Caco-2 (cell line): Measurements from ENCODE around the gene BMP7. TPM values are rescaled to one million over a fixed set of nuclear protein-coding genes. Genes with fewer than 3 reads are reported as not detected.

ENCODE experiments used
- BruUV-seq: library from RNA; stranded (reverse); fragments of 400-500 nt; replicated peaks from 2 replicates; lab custom pipeline; 2021; lab: Mats Ljungman, UMichigan
- CTCF ChIA-PET: fragments of 300-600 bp; sonication (Branson Sonifier 250); formaldehyde crosslinking; loops from one replicate; lab custom pipeline; 2022; ENCODE audit warnings: antibody characterized with exemption; lab: Charles Lee
- POLR2A ChIA-PET: fragments of 300-600 bp; sonication (Branson Sonifier 250); formaldehyde crosslinking; loops from one replicate; lab custom pipeline; 2022; ENCODE audit warnings: antibody characterized with exemption; lab: Charles Lee
- DNase-seq, 2 experiments: peaks; one replicate each; pipeline versions ENCODE4 v3.0.0 to v3.0.0-alpha.2; 2020 to 2022
- H3K27me3 ChIP-seq: replicated peaks from 2 replicates; pipeline ENCODE4 v1.6.0; 2011; ENCODE audit warnings: low read length; ENCODE audit not compliant: control insufficient read depth, insufficient read depth
- H3K36me3 ChIP-seq: 2 replicates; pipeline ENCODE4 v1.5.1; 2011; ENCODE audit warnings: low read length; ENCODE audit not compliant: control insufficient read depth, insufficient read depth
- H3K4me1 ChIP-seq: fragments of 250-450 bp; sonication (Bioruptor Pico); 2 replicates; pipeline ENCODE4 v1.5.1; 2020; ENCODE audit warnings: mild to moderate bottlenecking
- H3K4me3 ChIP-seq: 2 replicates; pipeline ENCODE4 v1.5.1; 2011; ENCODE audit warnings: low read depth, mild to moderate bottlenecking, control low read depth, low read length
- H3K9me3 ChIP-seq: fragments of 250-450 bp; sonication (Bioruptor Pico); 2 replicates; pipeline ENCODE4 v1.5.1; 2020; ENCODE audit warnings: mild to moderate bottlenecking, moderate library complexity
- H3K27ac Mint-ChIP-seq: one replicate; pipeline ENCODE4 v1.8.0; 2022; ENCODE audit warnings: mixed read lengths; ENCODE audit not compliant: unreplicated experiment
- H3K27me3 Mint-ChIP-seq: one replicate; pipeline ENCODE4 v1.8.0; 2022; ENCODE audit warnings: mixed read lengths; ENCODE audit not compliant: insufficient read depth, unreplicated experiment
- H3K36me3 Mint-ChIP-seq: one replicate; pipeline ENCODE4 v1.8.0; 2022; ENCODE audit warnings: mild to moderate bottlenecking, mixed read lengths; ENCODE audit not compliant: insufficient read depth, unreplicated experiment
- H3K4me1 Mint-ChIP-seq: one replicate; pipeline ENCODE4 v1.8.0; 2022; ENCODE audit warnings: low read depth, mixed read lengths; ENCODE audit not compliant: unreplicated experiment
- H3K4me3 Mint-ChIP-seq: one replicate; pipeline ENCODE4 v1.8.0; 2022; ENCODE audit warnings: mild to moderate bottlenecking, moderate library complexity, mixed read lengths; ENCODE audit not compliant: unreplicated experiment
- H3K9me3 Mint-ChIP-seq: one replicate; pipeline ENCODE4 v1.8.0; 2022; ENCODE audit warnings: mixed read lengths; ENCODE audit not compliant: unreplicated experiment
- intact Hi-C: fragments of 100-400 bp; cut with micrococcal nuclease; formaldehyde crosslinking; loops from one replicate; pipeline ENCODE4 v1.10.0; 2022; ENCODE audit not compliant: unreplicated experiment
- total RNA-seq: library from RNA; stranded (reverse); gene quantifications from 2 replicates; pipeline ENCODE4 v1.2.3, GENCODE V29; 2022
- TF ChIP-seq, protein P1 (sequence below), 2 experiments: fragments of 200-600 bp in 1 of 2; IDR thresholded peaks; 1 replicate in 1 of 2; 2 replicates in 1 of 2; pipeline versions ENCODE4 v1.5.1 to v1.8.0; 2011 to 2022; ENCODE audit warnings: antibody characterized with exemption in 1 of 2, control low read depth in 1 of 2, inconsistent platforms in 1 of 2, low read depth in 1 of 2, low read length in 1 of 2, mild to moderate bottlenecking in 1 of 2, moderate library complexity in 1 of 2; ENCODE audit not compliant: insufficient read depth in 1 of 2, severe bottlenecking in 1 of 2, unreplicated experiment in 1 of 2

BMP7 gene
- total RNA-seq, 1 experiment from 2014 or later, result 317 TPM

DNA sequence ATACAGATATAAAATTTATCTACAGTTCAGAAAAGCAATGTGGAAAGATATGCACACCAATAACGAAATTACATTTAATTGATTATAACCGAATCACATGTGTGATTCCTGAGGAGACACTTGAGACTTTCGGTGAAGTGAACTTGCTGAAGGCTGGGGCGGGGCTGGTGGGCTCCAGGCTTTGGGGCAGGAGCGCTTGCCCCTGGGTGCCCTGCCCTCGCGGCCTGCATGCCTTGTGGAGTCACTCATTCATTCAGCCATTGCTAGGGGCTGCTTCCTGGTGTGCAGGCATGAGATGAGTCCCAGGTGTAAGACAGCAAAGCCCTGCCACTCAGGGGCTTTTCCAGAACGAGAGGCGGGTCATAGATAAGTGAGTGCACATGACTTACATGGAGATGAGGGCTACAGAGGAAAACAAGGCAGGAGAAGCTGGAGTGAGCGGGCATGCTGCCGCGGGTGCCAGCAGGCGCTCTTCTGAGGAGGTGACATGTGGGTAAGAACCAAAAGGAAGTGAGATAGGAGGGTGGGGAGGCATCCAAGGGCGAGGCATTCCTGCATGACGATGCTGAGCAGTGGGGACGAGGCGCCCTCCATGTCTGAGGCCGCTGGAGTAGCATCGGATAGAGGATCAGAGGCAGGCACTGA lies 88.7 kb downstream of the BMP7 start:
- ChIA-PET POLR2A (no interaction called here), CTCF (interaction anchor here (1.2 kb wide), 1 partner anchor 67 kb away, joined by 3 read pairs; no protein-coding TSS in a partner anchor)
- BruUV-seq, result no TSS peak
- no peak for DNase-seq
- peaks cover 86% of the 10 kb centered on the region for H3K36me3 Mint-ChIP-seq
- H3K4me1 Mint-ChIP-seq, result no peaks in the 10 kb centered on the region
- TF ChIP-seq, protein P1, sequence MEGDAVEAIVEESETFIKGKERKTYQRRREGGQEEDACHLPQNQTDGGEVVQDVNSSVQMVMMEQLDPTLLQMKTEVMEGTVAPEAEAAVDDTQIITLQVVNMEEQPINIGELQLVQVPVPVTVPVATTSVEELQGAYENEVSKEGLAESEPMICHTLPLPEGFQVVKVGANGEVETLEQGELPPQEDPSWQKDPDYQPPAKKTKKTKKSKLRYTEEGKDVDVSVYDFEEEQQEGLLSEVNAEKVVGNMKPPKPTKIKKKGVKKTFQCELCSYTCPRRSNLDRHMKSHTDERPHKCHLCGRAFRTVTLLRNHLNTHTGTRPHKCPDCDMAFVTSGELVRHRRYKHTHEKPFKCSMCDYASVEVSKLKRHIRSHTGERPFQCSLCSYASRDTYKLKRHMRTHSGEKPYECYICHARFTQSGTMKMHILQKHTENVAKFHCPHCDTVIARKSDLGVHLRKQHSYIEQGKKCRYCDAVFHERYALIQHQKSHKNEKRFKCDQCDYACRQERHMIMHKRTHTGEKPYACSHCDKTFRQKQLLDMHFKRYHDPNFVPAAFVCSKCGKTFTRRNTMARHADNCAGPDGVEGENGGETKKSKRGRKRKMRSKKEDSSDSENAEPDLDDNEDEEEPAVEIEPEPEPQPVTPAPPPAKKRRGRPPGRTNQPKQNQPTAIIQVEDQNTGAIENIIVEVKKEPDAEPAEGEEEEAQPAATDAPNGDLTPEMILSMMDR (IDR thresholded peaks at IDR 0.05; ENCODE audit: insufficient read depth in 1 of 2, low read depth in 1 of 2, low read length in 1 of 2, severe bottlenecking in 1 of 2, unreplicated experiment in 1 of 2), result no peak
- Histone ChIP-seq H3K4me1 (no peaks in the 10 kb centered on the region), H3K36me3 (peaks cover 2% of the 10 kb centered on the region; the same call in 1 of the 2 replicates), H3K4me3 (no peak overlapping the region), H3K27me3 (no peaks in the 10 kb centered on the region), H3K9me3 (no peaks in the 10 kb centered on the region)
- H3K27ac Mint-ChIP-seq, result peak overlapping the region; percentile 3
- intact Hi-C loops, result no loop called here
- no peaks in the 10 kb centered on the region for H3K27me3 Mint-ChIP-seq
- no peaks in the 10 kb centered on the region for H3K9me3 Mint-ChIP-seq
- no peak overlapping the region for H3K4me3 Mint-ChIP-seq

DNA sequence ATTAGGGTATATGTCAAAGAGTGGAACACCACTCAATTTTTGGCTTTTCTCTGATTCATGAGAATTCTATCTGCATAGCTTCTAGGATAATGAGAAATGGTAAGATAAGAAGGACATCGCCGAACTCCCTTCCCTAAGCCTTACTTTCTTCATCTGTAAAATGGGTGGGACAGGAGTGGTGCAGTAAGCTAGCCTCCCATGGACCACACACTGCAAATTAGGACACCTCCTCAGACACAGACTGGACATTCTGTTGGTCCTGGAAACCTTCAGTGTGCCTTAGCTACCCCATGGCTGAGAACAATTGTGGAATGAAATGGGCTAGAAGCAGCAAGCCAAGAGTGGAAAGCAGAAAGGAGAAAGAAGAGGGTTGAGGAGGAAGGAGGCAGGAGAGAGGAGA lies 89.6 kb downstream of the BMP7 start:
- no peak overlapping the region for H3K27ac Mint-ChIP-seq
- no peaks in the 10 kb centered on the region for H3K9me3 Mint-ChIP-seq

DNA sequence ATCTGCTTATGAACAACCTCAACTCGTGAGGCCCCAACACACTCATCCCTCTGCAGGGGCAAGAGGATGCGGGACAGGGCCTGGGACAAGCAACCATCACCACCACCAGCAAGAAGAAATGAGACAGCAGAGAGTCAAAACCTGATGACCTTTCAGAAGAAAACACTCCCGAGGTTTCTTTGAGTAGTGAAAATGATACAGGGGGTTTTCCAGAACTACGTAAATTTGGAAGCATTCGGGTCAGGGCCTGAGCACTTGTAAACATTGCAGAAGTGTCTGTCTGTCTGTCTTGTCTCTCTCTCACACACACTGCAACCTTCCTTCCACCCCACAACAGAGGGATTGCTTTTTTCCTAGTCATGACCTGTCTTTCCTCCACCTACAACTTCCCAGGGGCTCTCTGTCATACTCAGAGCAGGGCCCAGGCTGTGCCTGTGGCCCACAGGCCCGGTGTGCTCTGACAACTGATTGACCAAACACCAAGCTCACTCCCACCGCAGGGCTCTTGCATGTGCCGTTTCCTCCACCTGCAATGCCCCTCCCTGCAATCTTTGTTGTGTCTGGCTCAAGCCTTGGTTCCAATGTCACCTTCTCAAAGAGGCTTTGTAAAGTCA lies 90.9 kb downstream of the BMP7 start:
- Mint-ChIP-seq H3K36me3 (peaks cover 93% of the 10 kb centered on the region), H3K27me3 (no peaks in the 10 kb centered on the region), H3K4me1 (peaks cover 6% of the 10 kb centered on the region), H3K27ac (peak overlapping the region; percentile 7), H3K4me3 (no peak overlapping the region), H3K9me3 (no peaks in the 10 kb centered on the region)
- H3K27me3 ChIP-seq, result no peaks in the 10 kb centered on the region
- no peaks in the 10 kb centered on the region for H3K36me3 ChIP-seq
- DNase-seq, result no peak
- H3K9me3 ChIP-seq, result no peaks in the 10 kb centered on the region
- intact Hi-C loops, result no loop called here
- TF ChIP-seq, protein P1 (IDR thresholded peaks at IDR 0.05; ENCODE audit: insufficient read depth in 1 of 2, low read depth in 1 of 2, low read length in 1 of 2, severe bottlenecking in 1 of 2, unreplicated experiment in 1 of 2), result no peak
- no peak overlapping the region for H3K4me3 ChIP-seq
- ChIA-PET POLR2A (no interaction called here), CTCF (interaction anchor here (0.6 kb wide), 1 partner anchor 159 kb away, joined by 5 read pairs; no protein-coding TSS in a partner anchor)
- no peaks in the 10 kb centered on the region for H3K4me1 ChIP-seq
- BruUV-seq, result no TSS peak

More for the DNA sequence above, 89.6 kb downstream of the BMP7 start:
- no peaks in the 10 kb centered on the region for H3K4me1 ChIP-seq
- H3K36me3 Mint-ChIP-seq, result peaks cover 92% of the 10 kb centered on the region
- ChIA-PET POLR2A (no interaction called here), CTCF (interaction anchor here (0.6 to 1.2 kb wide), 2 partner anchors 68 to 175 kb away, joined by 3 read pairs; no protein-coding TSS in a partner anchor)
- H3K36me3 ChIP-seq, result no peaks in the 10 kb centered on the region
- H3K27me3 Mint-ChIP-seq, result no peaks in the 10 kb centered on the region
- H3K9me3 ChIP-seq, result no peaks in the 10 kb centered on the region
- H3K27me3 ChIP-seq, result no peaks in the 10 kb centered on the region
- intact Hi-C loops, result no loop called here
- H3K4me1 Mint-ChIP-seq, result peaks cover 6% of the 10 kb centered on the region
- DNase-seq, result no peak
- H3K4me3 ChIP-seq, result no peak overlapping the region
- no peak overlapping the region for H3K4me3 Mint-ChIP-seq
- no TSS peak for BruUV-seq
- TF ChIP-seq, protein P1 (IDR thresholded peaks at IDR 0.05; ENCODE audit: insufficient read depth in 1 of 2, low read depth in 1 of 2, low read length in 1 of 2, severe bottlenecking in 1 of 2, unreplicated experiment in 1 of 2), result no peak
